Activated CD8-positive, alpha-beta T cell treated with anti-CD3 and anti-CD28 coated beads for 36 hours (primary cell): ENCODE results near the gene LAMB1. TPM values are rescaled to one million over a fixed set of nuclear protein-coding genes. Genes with fewer than 3 reads are reported as not detected.

ENCODE experiments used
- ATAC-seq: fragments of 200-7000 bp; cut with Tn5 transposase; one replicate; pipeline ENCODE4 v1.10.0; 2021; ENCODE audit warnings: mild to moderate bottlenecking, moderate library complexity
- CTCF ChIA-PET: fragments of 350-600 bp; sonication (Branson Sonifier 250); formaldehyde crosslinking; loops from one replicate; lab custom pipeline; 2021; ENCODE audit warnings: antibody characterized with exemption; lab: Charles Lee
- POLR2A ChIA-PET: fragments of 350-600 bp; sonication (Branson Sonifier 250); formaldehyde crosslinking; loops from one replicate; lab custom pipeline; 2021; ENCODE audit warnings: antibody characterized with exemption; lab: Charles Lee
- DNase-seq: peaks from one replicate; pipeline ENCODE4 v3.0.0-alpha.2; 2020
- H3K27ac Mint-ChIP-seq: one replicate; pipeline ENCODE4 v1.8.0; 2021; ENCODE audit warnings: mild to moderate bottlenecking, mixed read lengths
- H3K27me3 Mint-ChIP-seq: one replicate; pipeline ENCODE4 v1.8.0; 2021; ENCODE audit warnings: mixed read lengths
- H3K36me3 Mint-ChIP-seq: one replicate; pipeline ENCODE4 v1.8.0; 2021; ENCODE audit warnings: low read depth, mixed read lengths
- H3K4me1 Mint-ChIP-seq: one replicate; pipeline ENCODE4 v1.8.0; 2021; ENCODE audit warnings: low read depth, mixed read lengths
- H3K4me3 Mint-ChIP-seq: one replicate; pipeline ENCODE4 v1.8.0; 2021; ENCODE audit warnings: mild to moderate bottlenecking, moderate library complexity, mixed read lengths
- H3K9me3 Mint-ChIP-seq: one replicate; pipeline ENCODE4 v1.8.0; 2021; ENCODE audit warnings: mixed read lengths
- intact Hi-C: fragments of 100-400 bp; cut with micrococcal nuclease; formaldehyde crosslinking; loops from one replicate; pipeline ENCODE4 v1.10.0; 2022
- total RNA-seq, 2 experiments: library from RNA; stranded (reverse); gene quantifications; one replicate each; pipeline ENCODE4 v1.2.3, GENCODE V29; 2021
- TF ChIP-seq, protein P1 (sequence below): fragments of 200-600 bp; IDR thresholded peaks from one replicate; pipeline ENCODE4 v1.8.0; 2022; ENCODE audit warnings: antibody characterized with exemption, mild to moderate bottlenecking

Gene LAMB1
- total RNA-seq, 2 experiments from 2014 or later: 0.20 to 0.36 TPM

DNA sequence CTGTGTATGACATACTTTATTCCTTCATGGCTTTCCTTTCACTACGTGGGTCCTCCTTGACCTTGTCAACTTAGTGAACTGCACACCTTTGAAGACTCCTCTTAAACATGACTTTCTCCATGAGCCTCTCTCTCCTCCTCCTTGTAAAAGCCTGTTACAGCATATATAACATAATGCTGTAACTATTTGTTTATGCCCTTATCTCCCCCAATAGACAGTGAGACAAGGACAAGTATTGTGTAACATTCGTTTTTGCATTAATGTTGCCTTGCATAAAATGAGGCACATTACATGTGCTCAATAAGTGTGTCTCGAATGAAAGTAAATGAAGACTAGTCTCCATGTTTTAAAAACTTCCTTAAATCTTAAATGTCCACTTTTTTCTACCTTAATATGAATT lies 4.3 kb upstream of the LAMB1 start:
- CTCF ChIA-PET: no interaction called here
- POLR2A ChIA-PET: no interaction called here
- H3K4me3 Mint-ChIP-seq: no peak overlapping the region
- TF ChIP-seq, protein P1, sequence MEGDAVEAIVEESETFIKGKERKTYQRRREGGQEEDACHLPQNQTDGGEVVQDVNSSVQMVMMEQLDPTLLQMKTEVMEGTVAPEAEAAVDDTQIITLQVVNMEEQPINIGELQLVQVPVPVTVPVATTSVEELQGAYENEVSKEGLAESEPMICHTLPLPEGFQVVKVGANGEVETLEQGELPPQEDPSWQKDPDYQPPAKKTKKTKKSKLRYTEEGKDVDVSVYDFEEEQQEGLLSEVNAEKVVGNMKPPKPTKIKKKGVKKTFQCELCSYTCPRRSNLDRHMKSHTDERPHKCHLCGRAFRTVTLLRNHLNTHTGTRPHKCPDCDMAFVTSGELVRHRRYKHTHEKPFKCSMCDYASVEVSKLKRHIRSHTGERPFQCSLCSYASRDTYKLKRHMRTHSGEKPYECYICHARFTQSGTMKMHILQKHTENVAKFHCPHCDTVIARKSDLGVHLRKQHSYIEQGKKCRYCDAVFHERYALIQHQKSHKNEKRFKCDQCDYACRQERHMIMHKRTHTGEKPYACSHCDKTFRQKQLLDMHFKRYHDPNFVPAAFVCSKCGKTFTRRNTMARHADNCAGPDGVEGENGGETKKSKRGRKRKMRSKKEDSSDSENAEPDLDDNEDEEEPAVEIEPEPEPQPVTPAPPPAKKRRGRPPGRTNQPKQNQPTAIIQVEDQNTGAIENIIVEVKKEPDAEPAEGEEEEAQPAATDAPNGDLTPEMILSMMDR: no peak
- peaks cover 45% of the 10 kb centered on the region for H3K27me3 Mint-ChIP-seq
- DNase-seq: no peak
- H3K4me1 Mint-ChIP-seq: peaks cover 9% of the 10 kb centered on the region
- no peak overlapping the region for H3K27ac Mint-ChIP-seq
- intact Hi-C loops: no loop called here
- H3K36me3 Mint-ChIP-seq: no peaks in the 10 kb centered on the region
- ATAC-seq: no peak
- H3K9me3 Mint-ChIP-seq: no peaks in the 10 kb centered on the region

DNA sequence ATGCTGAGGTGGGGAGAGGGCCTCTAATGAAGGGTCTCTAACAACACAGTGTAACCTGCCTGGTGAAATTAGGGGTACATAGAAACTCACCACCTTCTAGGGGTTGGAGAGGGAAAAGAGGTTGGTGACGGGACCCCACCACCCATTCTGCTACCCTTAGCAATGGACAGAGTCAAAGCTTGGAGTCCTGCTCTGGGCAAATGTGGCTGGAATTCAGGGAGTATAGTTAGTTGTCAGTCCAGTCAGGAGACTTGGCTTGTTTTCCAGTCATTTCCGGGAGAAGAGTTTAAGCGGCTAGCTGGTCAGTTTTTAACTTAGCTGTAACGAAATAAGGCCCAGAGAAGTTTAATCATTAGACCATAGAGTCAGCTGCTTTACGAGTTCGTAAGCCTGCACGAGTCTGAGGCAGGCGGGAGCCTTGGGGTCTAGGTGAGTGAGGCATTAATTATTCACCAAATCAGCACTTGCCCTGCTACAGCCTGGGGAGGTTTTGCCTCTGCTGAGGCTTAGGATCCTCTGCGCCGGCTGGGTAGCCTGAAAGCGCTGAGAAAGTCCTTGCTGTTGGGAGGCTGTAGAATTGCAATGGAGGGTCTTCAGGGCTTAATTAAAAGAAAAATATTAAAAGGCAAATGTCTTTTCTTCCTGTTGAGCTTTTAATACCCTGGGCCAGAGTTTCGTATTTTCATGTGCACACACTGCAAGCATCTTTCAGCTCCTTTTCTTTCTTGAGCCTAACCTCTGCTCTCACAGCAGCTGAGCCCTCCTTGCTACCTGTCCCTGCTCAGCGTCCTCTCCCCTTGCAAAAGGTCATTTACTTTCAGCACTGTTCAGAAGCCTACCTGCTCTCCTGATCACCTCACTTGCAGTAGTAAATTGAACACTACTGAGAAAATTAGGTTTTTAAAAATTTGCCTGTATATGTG lies 1.5 kb upstream of the LAMB1 start:
- CTCF ChIA-PET: interaction anchor here (0.9 to 1.7 kb wide), 4 partner anchors 12 to 124 kb away, joined by 3 to 4 read pairs (median 3); no protein-coding TSS in a partner anchor
- peak overlapping the region; percentile 3 for H3K4me3 Mint-ChIP-seq

DNA sequence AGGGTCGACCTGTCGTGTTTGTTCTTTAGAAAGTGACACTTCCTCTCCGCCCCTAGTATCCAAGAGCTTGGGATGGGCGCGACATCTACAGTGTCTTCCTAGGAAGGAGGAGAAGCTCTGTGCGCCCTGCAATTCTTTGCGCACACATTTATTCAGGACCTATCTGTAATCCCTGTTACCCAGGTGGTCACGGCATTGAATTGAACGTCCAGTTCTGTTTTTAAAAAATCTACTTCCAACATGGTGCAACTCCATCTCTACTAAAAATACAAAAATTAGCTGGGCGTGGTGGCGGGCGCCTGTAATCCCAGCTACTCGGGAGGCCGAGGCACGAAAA lies 606 bp upstream of the LAMB1 start:
- DNase-seq (no peak), ATAC-seq (no peak)
- peak overlapping the region; percentile 34 for H3K4me3 Mint-ChIP-seq
- POLR2A ChIA-PET: interaction anchor here (0.8 to 1.1 kb wide), 2 partner anchors 16 to 112 kb away, joined by 3 to 4 read pairs; partner anchors contain the start of gene DLD
- peaks cover 57% of the 10 kb centered on the region for H3K27me3 Mint-ChIP-seq
- CTCF ChIA-PET: interaction anchor here (0.9 to 1.7 kb wide), 3 partner anchors 13 to 94 kb away, joined by 3 to 4 read pairs (median 3); no protein-coding TSS in a partner anchor
- intact Hi-C loops: no loop called here
- no peaks in the 10 kb centered on the region for H3K36me3 Mint-ChIP-seq
- no peak overlapping the region for H3K27ac Mint-ChIP-seq
- H3K4me1 Mint-ChIP-seq: peaks cover 19% of the 10 kb centered on the region
- H3K9me3 Mint-ChIP-seq: no peaks in the 10 kb centered on the region
- TF ChIP-seq, protein P1: no peak

More for the DNA sequence above, 1.5 kb upstream of the LAMB1 start:
- ATAC-seq (no peak), DNase-seq (peak; percentile 4)
- TF ChIP-seq, protein P1: no peak
- no peaks in the 10 kb centered on the region for H3K9me3 Mint-ChIP-seq
- no peaks in the 10 kb centered on the region for H3K36me3 Mint-ChIP-seq
- H3K27ac Mint-ChIP-seq: no peak overlapping the region
- POLR2A ChIA-PET: interaction anchor here (1.1 kb wide), 1 partner anchor 17 kb away, joined by 3 read pairs; no protein-coding TSS in a partner anchor
- intact Hi-C loops: no loop called here
- H3K4me1 Mint-ChIP-seq: peaks cover 19% of the 10 kb centered on the region
- peaks cover 57% of the 10 kb centered on the region for H3K27me3 Mint-ChIP-seq

DNA sequence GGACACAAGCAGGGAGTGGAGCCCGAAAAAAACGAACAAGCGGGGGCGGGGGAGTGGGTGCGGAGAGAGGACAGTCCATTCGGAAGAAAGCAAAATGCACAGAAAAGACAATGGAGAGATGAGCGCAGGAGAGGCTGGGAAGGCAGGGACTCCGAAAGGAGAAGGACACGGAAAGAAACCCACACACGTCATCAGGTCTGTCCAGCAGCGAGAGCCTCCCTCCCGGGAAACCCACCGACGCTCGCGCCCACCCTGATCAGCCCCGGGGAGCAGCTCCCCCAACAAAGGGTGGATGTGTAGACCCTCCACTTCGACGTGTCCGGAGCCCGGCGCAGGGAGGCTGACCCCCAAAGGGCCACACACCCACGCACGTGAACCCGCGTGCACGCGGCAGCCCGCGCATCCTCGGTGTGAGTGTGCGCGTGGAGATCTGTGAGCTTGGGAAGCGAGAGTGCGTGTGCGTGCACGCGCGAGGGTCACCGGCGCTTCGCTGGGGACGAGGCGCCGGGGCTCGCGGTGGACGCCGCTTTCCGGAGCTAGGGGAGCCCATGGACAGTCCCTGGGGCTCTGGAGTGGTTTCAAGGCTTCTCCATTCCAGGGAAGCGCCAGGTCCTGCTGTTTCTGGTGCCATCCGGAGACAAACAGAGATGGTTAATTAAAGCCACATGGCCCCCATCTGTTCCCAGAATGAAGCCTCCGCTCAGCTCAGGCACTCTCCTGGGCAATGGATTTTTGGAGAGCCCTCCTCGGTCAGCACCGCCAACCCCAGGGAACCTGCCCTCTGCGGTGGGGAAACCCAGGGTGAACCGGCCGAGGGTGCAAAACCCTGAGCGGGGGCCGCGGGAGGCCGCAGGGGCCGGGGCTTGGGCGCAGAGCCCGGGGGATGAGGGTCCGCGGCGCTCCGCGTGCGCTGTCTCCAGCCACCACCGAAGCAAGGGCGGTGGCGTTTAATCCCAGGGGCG lies 916 bp downstream of the LAMB1 start:
- H3K27ac Mint-ChIP-seq: no peak overlapping the region
- ATAC-seq: no peak
- POLR2A ChIA-PET: no interaction called here

More for the DNA sequence above, 916 bp downstream of the LAMB1 start:
- CTCF ChIA-PET: no interaction called here
- H3K36me3 Mint-ChIP-seq: no peaks in the 10 kb centered on the region
- H3K4me3 Mint-ChIP-seq: peak overlapping the region; percentile 68
- intact Hi-C loops: no loop called here
- TF ChIP-seq, protein P1: no peak
- H3K4me1 Mint-ChIP-seq: peaks cover 19% of the 10 kb centered on the region
- peaks cover 54% of the 10 kb centered on the region for H3K27me3 Mint-ChIP-seq
- no peak for DNase-seq
- no peaks in the 10 kb centered on the region for H3K9me3 Mint-ChIP-seq
